Central memory CD8-positive, alpha-beta T cell (primary cell): Measurements from ENCODE around the gene IL1RAPL1.

ENCODE experiments used
- ATAC-seq: fragments of 150-1000 bp; cut with Tn5 transposase; replicated peaks from 2 replicates; pipeline ENCODE4 v1.10.0; 2022; ENCODE audit warnings: mild to moderate bottlenecking, moderate FRiP score, moderate number of reproducible peaks; ENCODE audit not compliant: poor library complexity, severe bottlenecking; ENCODE audit errors: extremely low read depth
- DNase-seq, 2 donors: peaks; one replicate each; pipeline ENCODE4 v3.0.0; 2021; ENCODE audit warnings: low spot score in 2 of 2
- H3K27ac Mint-ChIP-seq: one replicate; pipeline ENCODE4 v1.8.0; 2022; ENCODE audit warnings: low read depth, mild to moderate bottlenecking, moderate library complexity, mixed read lengths
- H3K27me3 Mint-ChIP-seq: one replicate; pipeline ENCODE4 v1.8.0; 2022; ENCODE audit warnings: mixed read lengths
- H3K36me3 Mint-ChIP-seq: one replicate; pipeline ENCODE4 v1.8.0; 2022; ENCODE audit warnings: mild to moderate bottlenecking, moderate library complexity, mixed read lengths; ENCODE audit not compliant: insufficient read depth
- H3K4me1 Mint-ChIP-seq: one replicate; pipeline ENCODE4 v1.8.0; 2022; ENCODE audit warnings: mixed read lengths
- H3K4me3 Mint-ChIP-seq: one replicate; pipeline ENCODE4 v1.8.0; 2022; ENCODE audit warnings: mild to moderate bottlenecking, moderate library complexity, mixed read lengths
- H3K9me3 Mint-ChIP-seq: one replicate; pipeline ENCODE4 v1.8.0; 2022; ENCODE audit warnings: mixed read lengths

IL1RAPL1 gene

GRCh38 chrX:29555465-29556091 lies 968.3 kb downstream of the IL1RAPL1 start:
- Mint-ChIP-seq H3K9me3 (no peaks in the 10 kb centered on the region), H3K4me1 (no peaks in the 10 kb centered on the region), H3K27me3 (no peaks in the 10 kb centered on the region), H3K4me3 (no peak overlapping the region), H3K36me3 (no peaks in the 10 kb centered on the region), H3K27ac (no peak overlapping the region)
- DNase-seq: no peak
- no peak for ATAC-seq

- H3K9me3 Mint-ChIP-seq: no peaks in the 10 kb centered on the region
- H3K4me3 Mint-ChIP-seq: no peak overlapping the region
- H3K4me1 Mint-ChIP-seq: no peaks in the 10 kb centered on the region
- no peaks in the 10 kb centered on the region for H3K27me3 Mint-ChIP-seq
- ATAC-seq: no peak
- DNase-seq: no peak
- no peaks in the 10 kb centered on the region for H3K36me3 Mint-ChIP-seq
- H3K27ac Mint-ChIP-seq: no peak overlapping the region
These were observed 972.8 kb downstream of the IL1RAPL1 start for GRCh38 chrX:29560065-29560464.

GRCh38 chrX:29561417-29561816 lies 974.2 kb downstream of the IL1RAPL1 start:
- no peak for DNase-seq
- H3K4me3 Mint-ChIP-seq: no peak overlapping the region
- no peak for ATAC-seq
- no peaks in the 10 kb centered on the region for H3K36me3 Mint-ChIP-seq
- no peaks in the 10 kb centered on the region for H3K27me3 Mint-ChIP-seq
- H3K9me3 Mint-ChIP-seq: no peaks in the 10 kb centered on the region
- no peaks in the 10 kb centered on the region for H3K4me1 Mint-ChIP-seq
- no peak overlapping the region for H3K27ac Mint-ChIP-seq

GRCh38 chrX:29580560-29580959 lies 993.3 kb downstream of the IL1RAPL1 start:
- Mint-ChIP-seq H3K36me3 (no peaks in the 10 kb centered on the region), H3K4me1 (no peaks in the 10 kb centered on the region), H3K27me3 (no peaks in the 10 kb centered on the region), H3K4me3 (no peak overlapping the region), H3K9me3 (peaks cover 14% of the 10 kb centered on the region), H3K27ac (no peak overlapping the region)
- DNase-seq (no peak), ATAC-seq (no peak)

GRCh38 chrX:29581223-29581622 lies 994.0 kb downstream of the IL1RAPL1 start:
- no peaks in the 10 kb centered on the region for H3K27me3 Mint-ChIP-seq
- no peak for DNase-seq
- H3K27ac Mint-ChIP-seq: no peak overlapping the region
- no peaks in the 10 kb centered on the region for H3K4me1 Mint-ChIP-seq
- ATAC-seq: no peak
- no peak overlapping the region for H3K4me3 Mint-ChIP-seq
- no peaks in the 10 kb centered on the region for H3K36me3 Mint-ChIP-seq
- H3K9me3 Mint-ChIP-seq: peaks cover 18% of the 10 kb centered on the region

GRCh38 chrX:29587107-29587506 lies 999.9 kb downstream of the IL1RAPL1 start:
- Mint-ChIP-seq H3K27ac (no peak overlapping the region), H3K9me3 (peaks cover 14% of the 10 kb centered on the region), H3K4me3 (no peak overlapping the region), H3K4me1 (no peaks in the 10 kb centered on the region), H3K36me3 (no peaks in the 10 kb centered on the region), H3K27me3 (no peaks in the 10 kb centered on the region)
- no peak for DNase-seq
- ATAC-seq: no peak

GRCh38 chrX:29590921-29591320 lies 1003.7 kb downstream of the IL1RAPL1 start:
- ATAC-seq: no peak
- no peaks in the 10 kb centered on the region for H3K36me3 Mint-ChIP-seq
- H3K4me3 Mint-ChIP-seq: no peak overlapping the region
- H3K9me3 Mint-ChIP-seq: peaks cover 8% of the 10 kb centered on the region
- DNase-seq: no peak
- H3K4me1 Mint-ChIP-seq: no peaks in the 10 kb centered on the region
- no peak overlapping the region for H3K27ac Mint-ChIP-seq
- H3K27me3 Mint-ChIP-seq: no peaks in the 10 kb centered on the region

- no peak overlapping the region for H3K27ac Mint-ChIP-seq
- ATAC-seq: no peak
- no peak overlapping the region for H3K4me3 Mint-ChIP-seq
- DNase-seq: no peak
- H3K9me3 Mint-ChIP-seq: peaks cover 9% of the 10 kb centered on the region
- no peaks in the 10 kb centered on the region for H3K36me3 Mint-ChIP-seq
- H3K4me1 Mint-ChIP-seq: no peaks in the 10 kb centered on the region
- H3K27me3 Mint-ChIP-seq: no peaks in the 10 kb centered on the region
These were observed 1017.1 kb downstream of the IL1RAPL1 start for GRCh38 chrX:29604381-29604780.

- Mint-ChIP-seq H3K4me3 (no peak overlapping the region), H3K27me3 (no peaks in the 10 kb centered on the region), H3K36me3 (no peaks in the 10 kb centered on the region), H3K4me1 (no peaks in the 10 kb centered on the region), H3K9me3 (peaks cover 6% of the 10 kb centered on the region), H3K27ac (no peak overlapping the region)
- no peak for ATAC-seq
- no peak for DNase-seq
These were observed 1030.0 kb downstream of the IL1RAPL1 start for GRCh38 chrX:29617276-29617675.

- DNase-seq: no peak
- no peak overlapping the region for H3K27ac Mint-ChIP-seq
- H3K9me3 Mint-ChIP-seq: peaks cover 6% of the 10 kb centered on the region
- H3K4me1 Mint-ChIP-seq: no peaks in the 10 kb centered on the region
- H3K4me3 Mint-ChIP-seq: no peak overlapping the region
- ATAC-seq: no peak
- H3K36me3 Mint-ChIP-seq: no peaks in the 10 kb centered on the region
- H3K27me3 Mint-ChIP-seq: no peaks in the 10 kb centered on the region
These were observed 1030.5 kb downstream of the IL1RAPL1 start for GRCh38 chrX:29617725-29618124.

- Mint-ChIP-seq H3K27me3 (no peaks in the 10 kb centered on the region), H3K4me1 (no peaks in the 10 kb centered on the region), H3K27ac (no peak overlapping the region), H3K9me3 (no peaks in the 10 kb centered on the region), H3K4me3 (no peak overlapping the region), H3K36me3 (no peaks in the 10 kb centered on the region)
- no peak for ATAC-seq
- DNase-seq: no peak
These were observed 1040.6 kb downstream of the IL1RAPL1 start for GRCh38 chrX:29627833-29628232.

GRCh38 chrX:29634516-29634915 lies 1047.3 kb downstream of the IL1RAPL1 start:
- no peak for DNase-seq
- Mint-ChIP-seq H3K9me3 (no peaks in the 10 kb centered on the region), H3K27ac (no peak overlapping the region), H3K4me1 (no peaks in the 10 kb centered on the region), H3K4me3 (no peak overlapping the region), H3K36me3 (no peaks in the 10 kb centered on the region), H3K27me3 (no peaks in the 10 kb centered on the region)
- no peak for ATAC-seq

- no peaks in the 10 kb centered on the region for H3K27me3 Mint-ChIP-seq
- H3K27ac Mint-ChIP-seq: no peak overlapping the region
- no peak for ATAC-seq
- DNase-seq: no peak
- H3K4me1 Mint-ChIP-seq: no peaks in the 10 kb centered on the region
- H3K9me3 Mint-ChIP-seq: peaks cover 5% of the 10 kb centered on the region
- H3K4me3 Mint-ChIP-seq: no peak overlapping the region
- H3K36me3 Mint-ChIP-seq: no peaks in the 10 kb centered on the region
These were observed 1049.1 kb downstream of the IL1RAPL1 start for GRCh38 chrX:29636331-29636730.

- Mint-ChIP-seq H3K36me3 (no peaks in the 10 kb centered on the region), H3K9me3 (peaks cover 5% of the 10 kb centered on the region), H3K27ac (no peak overlapping the region), H3K4me1 (no peaks in the 10 kb centered on the region), H3K27me3 (no peaks in the 10 kb centered on the region), H3K4me3 (no peak overlapping the region)
- no peak for ATAC-seq
- DNase-seq: no peak
These were observed 1052.9 kb downstream of the IL1RAPL1 start for GRCh38 chrX:29640106-29640505.
